Gastroesophageal sphincter (tissue), 4 donors: Measurements from ENCODE around the gene CYP8B1. TPM values are rescaled to one million over a fixed set of nuclear protein-coding genes. Genes with fewer than 3 reads are reported as not detected.

Experiments
- ATAC-seq: fragments of 150-250 bp; one replicate; pipeline ENCODE4 v1.9.1; 2016; ENCODE audit warnings: mild to moderate bottlenecking, moderate library complexity
- H3K27ac ChIP-seq, 4 donors: fragments of 200-600 bp; sonication (generic) in 3 of 4; 1 replicate in 3 of 4; 2 replicates in 1 of 4; pipeline ENCODE4 v1.5.1; 2016 to 2019
- H3K27me3 ChIP-seq: fragments of 200-600 bp; sonication (generic); one replicate; pipeline ENCODE4 v1.5.1; 2019
- H3K36me3 ChIP-seq, 2 donors: fragments of 200-600 bp; sonication (generic); one replicate each; pipeline ENCODE4 v1.5.1; 2019; ENCODE audit warnings: control low read depth in 1 of 2
- H3K4me1 ChIP-seq, 3 donors: fragments of 200-600 bp; sonication (generic); 1 replicate in 2 of 3; 2 replicates in 1 of 3; pipeline ENCODE4 v1.5.1; 2016 to 2019; ENCODE audit warnings: control low read depth in 2 of 3
- H3K4me3 ChIP-seq, 2 donors: fragments of 200-600 bp; sonication (generic); one replicate each; pipeline ENCODE4 v1.5.1; 2019; ENCODE audit warnings: mild to moderate bottlenecking in 1 of 2, moderate library complexity in 1 of 2
- H3K9me3 ChIP-seq, 3 donors: fragments of 200-600 bp; sonication (generic); one replicate each; pipeline ENCODE4 v1.5.1; 2017 to 2019; ENCODE audit warnings: control low read depth in 2 of 3
- CTCF ChIP-seq, 4 experiments: fragments of 200-600 bp in 2 of 4; fragments of 450-650 bp in 2 of 4; sonication (generic) in 1 of 4; IDR thresholded peaks; one replicate each; pipeline ENCODE4 v1.5.1; 2017 to 2019; ENCODE audit warnings: antibody characterized with exemption in 4 of 4, mild to moderate bottlenecking in 2 of 4, moderate library complexity in 2 of 4
- EP300 ChIP-seq: sonication (generic); formaldehyde crosslinking; IDR thresholded peaks from one replicate; pipeline ENCODE4 v1.6.1; 2017; ENCODE audit warnings: antibody characterized with exemption, mild to moderate bottlenecking
- POLR2A ChIP-seq, 2 donors: fragments of 450-650 bp; IDR thresholded peaks; one replicate each; pipeline ENCODE4 v1.6.1; 2017; ENCODE audit warnings: antibody characterized with exemption in 2 of 2, mild to moderate bottlenecking in 2 of 2, moderate library complexity in 1 of 2
- POLR2AphosphoS5 ChIP-seq: sonication (generic); formaldehyde crosslinking; IDR thresholded peaks from one replicate; pipeline ENCODE4 v1.6.1; 2017; ENCODE audit warnings: antibody characterized with exemption
- WGBS, 2 donors: methylation state at CpG; one replicate each; pipeline ENCODE4 v1.1.5; 2018; ENCODE audit warnings: low coverage in 1 of 2; 5-methylcytosine and 5-hydroxymethylcytosine counted together
- total RNA-seq, 4 donors: library from RNA; depleted of rRNA; stranded (reverse); fragments of >200 nt; gene quantifications; one replicate each; pipeline ENCODE4 v1.1.0, GENCODE V29; 2016

CYP8B1 gene
- total RNA-seq, 4 donors from 2014 or later: not detected

- Histone ChIP-seq H3K4me1 (peaks cover 31 to 86% (median 35%) of the 10 kb centered on the region in 3 donors), H3K27ac (peak overlapping the region; percentile 66 to 79 (median 74)), H3K27me3 (no peaks in the 10 kb centered on the region), H3K9me3 (no peaks in the 10 kb centered on the region), H3K4me3 (peak overlapping the region in 1 of 2 donors; percentile 24), H3K36me3 (no peaks in the 10 kb centered on the region)
- WGBS, 2 donors: no CpG with 5 or more reads among the region's 1 CpG
- TF ChIP-seq CTCF (IDR thresholded peaks at IDR 0.05) (no peak), POLR2A (IDR thresholded peaks at IDR 0.05) (no peak), POLR2AphosphoS5 (no peak), EP300 (no peak)
- no peak for ATAC-seq
Measured at GRCh38 chr3:42844412-42844713, 31.3 kb downstream of the CYP8B1 start.

- Histone ChIP-seq H3K9me3 (no peaks in the 10 kb centered on the region), H3K4me3 (peak overlapping the region in 1 of 2 donors; percentile 24), H3K27ac (peak overlapping the region; percentile 66 to 79 (median 74)), H3K27me3 (no peaks in the 10 kb centered on the region), H3K36me3 (no peaks in the 10 kb centered on the region), H3K4me1 (peaks cover 31 to 90% (median 35%) of the 10 kb centered on the region in 3 donors)
- WGBS, 2 donors: 40 to 80% methylated on average over 1 of the region's 6 CpGs
- TF ChIP-seq POLR2AphosphoS5 (peak; percentile 76), POLR2A (IDR thresholded peaks at IDR 0.05) (no peak)
- peak; percentile 72 for ATAC-seq
Measured at GRCh38 chr3:42843713-42844411, 31.8 kb downstream of the CYP8B1 start.

- ATAC-seq: no peak
- H3K9me3 ChIP-seq: no peaks in the 10 kb centered on the region
- peak overlapping the region in 3 of 4 donors; percentile 28 to 79 (median 51) for H3K27ac ChIP-seq
- 43% methylated on average over 1 of the region's 1 CpG; no CpG with 5 or more reads in 1 of the 2 donors for WGBS, 2 donors
- H3K4me1 ChIP-seq: peaks cover 16 to 74% (median 32%) of the 10 kb centered on the region in 3 donors
- TF ChIP-seq POLR2A (IDR thresholded peaks at IDR 0.05) (no peak), CTCF (IDR thresholded peaks at IDR 0.05) (no peak), POLR2AphosphoS5 (no peak), EP300 (no peak)
- H3K4me3 ChIP-seq: no peak overlapping the region
- no peaks in the 10 kb centered on the region for H3K36me3 ChIP-seq
- no peaks in the 10 kb centered on the region for H3K27me3 ChIP-seq
Measured at GRCh38 chr3:42841332-42841731, 34.3 kb downstream of the CYP8B1 start.

GRCh38 chr3:42839616-42840015 lies 36.1 kb downstream of the CYP8B1 start:
- H3K27ac ChIP-seq: no peak overlapping the region
- TF ChIP-seq POLR2A (IDR thresholded peaks at IDR 0.05) (no peak), CTCF (IDR thresholded peaks at IDR 0.05) (peak; percentile 75 to 96 (median 86)), EP300 (no peak)
- no peaks in the 10 kb centered on the region for H3K27me3 ChIP-seq
- no peaks in the 10 kb centered on the region for H3K9me3 ChIP-seq
- H3K36me3 ChIP-seq: no peaks in the 10 kb centered on the region
- H3K4me3 ChIP-seq: no peak overlapping the region
- ATAC-seq: peak; percentile 72
- 20 to 29% methylated on average over 5 to 7 of the region's 7 CpGs for WGBS, 2 donors
- H3K4me1 ChIP-seq: peaks cover 11 to 57% (median 29%) of the 10 kb centered on the region in 3 donors

- H3K9me3 ChIP-seq: no peaks in the 10 kb centered on the region
- H3K27ac ChIP-seq: no peak overlapping the region
- 77 to 81% methylated on average over 4 of the region's 4 CpGs for WGBS, 2 donors
- ATAC-seq: no peak
- H3K36me3 ChIP-seq: no peaks in the 10 kb centered on the region
- no peak for TF ChIP-seq POLR2AphosphoS5
- no peak for TF ChIP-seq POLR2A (IDR thresholded peaks at IDR 0.05)
- no peak for TF ChIP-seq CTCF (IDR thresholded peaks at IDR 0.05)
- TF ChIP-seq EP300: no peak
- no peaks in the 10 kb centered on the region for H3K27me3 ChIP-seq
- peaks cover 11 to 46% (median 18%) of the 10 kb centered on the region in 3 donors for H3K4me1 ChIP-seq
- no peak overlapping the region for H3K4me3 ChIP-seq
Measured at GRCh38 chr3:42838571-42838970, 37.1 kb downstream of the CYP8B1 start.
